Body of pancreas (tissue), 4 donors: Measurements from ENCODE around the gene TEX2.

Source experiments
- CTCF ChIP-seq, 7 experiments: fragments of 450-650 bp in 4 of 7; fragments of 200-600 bp in 3 of 7; sonication (generic) in 3 of 7; IDR thresholded peaks; one replicate each; pipeline ENCODE4 v1.5.1; 2016 to 2019; ENCODE audit warnings: antibody characterized with exemption in 7 of 7
- POLR2A ChIP-seq, 3 donors: fragments of 450-650 bp; IDR thresholded peaks; one replicate each; pipeline ENCODE4 v1.6.1; 2016; ENCODE audit warnings: antibody characterized with exemption in 3 of 3, mild to moderate bottlenecking in 2 of 3

- TF ChIP-seq CTCF (IDR thresholded peaks at IDR 0.05) (peak in 2 of 7 experiments; percentile 12 to 13), POLR2A (IDR thresholded peaks at IDR 0.05) (no peak)
Observed at GRCh38 chr17:64291268-64291851, 28.3 kb upstream of the TEX2 start.
